ENCODE results near the gene ZNF492.
"Not testable (repeated sequence)": the region's sequence is repeated elsewhere in the genome, so short reads cannot be mapped to it uniquely, and the experiment has no call there.

The ZNF492 gene

DNA sequence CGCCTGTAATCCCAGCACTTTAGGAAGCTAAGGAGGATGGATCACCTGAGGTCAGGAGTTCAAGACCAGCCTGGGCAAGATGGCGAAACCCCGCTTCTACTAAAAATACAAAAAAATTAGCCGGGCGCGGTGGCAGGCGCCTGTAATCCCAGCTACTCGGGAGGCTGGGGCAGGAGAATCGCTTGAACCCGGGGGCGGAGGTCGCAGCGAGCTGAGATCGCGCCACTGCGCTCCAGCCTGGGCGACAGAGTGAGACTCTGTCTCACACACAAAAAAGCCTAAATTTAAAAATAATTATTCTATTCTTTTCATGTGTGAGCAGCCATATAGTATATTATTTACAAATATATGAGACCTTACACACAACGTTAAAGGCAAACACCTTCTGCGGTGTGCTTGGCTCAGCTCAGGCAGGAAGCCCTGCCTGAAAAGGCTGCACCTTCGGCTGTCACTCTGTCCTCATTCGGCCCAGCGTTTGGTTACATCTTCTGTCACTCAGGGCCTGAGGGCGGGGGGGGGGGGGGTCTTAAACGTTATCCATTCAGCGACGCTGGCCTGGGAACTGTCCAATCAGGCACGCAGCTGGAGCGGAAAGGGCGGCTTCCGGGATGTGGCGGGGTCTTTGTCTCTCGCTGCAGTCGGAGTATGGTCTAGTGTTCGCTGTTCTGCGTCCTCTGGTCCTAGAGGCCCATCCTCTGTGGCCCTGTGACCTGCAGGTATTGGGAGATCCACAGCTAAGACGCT, at the start of gene ZNF492:
TSS of gene ZNF492 (plus strand) at position 619 of the 744 bp plus-strand sequence. CDS start 19,076 bp downstream, outside the sequence.
- not testable (repeated sequence) for DNase-seq

DNA sequence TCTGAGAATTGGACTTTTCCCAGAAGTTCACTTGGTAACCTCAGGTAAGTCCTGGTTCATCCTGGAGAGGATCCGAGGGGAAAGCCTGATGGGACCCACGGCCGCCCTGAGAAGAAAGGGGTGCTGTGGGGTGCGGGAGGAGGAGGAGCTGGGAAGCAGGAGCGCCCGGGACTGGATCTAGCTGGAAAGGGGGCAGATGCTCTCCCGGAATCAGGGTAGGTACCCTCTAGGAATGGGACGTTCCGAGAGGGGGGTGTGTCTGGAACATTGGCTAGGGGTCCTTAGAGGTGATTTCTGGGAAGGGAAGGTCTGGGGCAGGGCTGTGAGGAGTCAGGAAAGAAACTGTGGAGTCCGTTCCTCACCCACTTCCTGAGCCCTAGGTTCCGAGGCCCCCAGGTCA, 38.7 kb upstream of the ZNF492 start:
- DNase-seq, result no peak

- DNase-seq, result no peak
These were observed 38.2 kb upstream of the ZNF492 start for GRCh38 chr19:22595918-22596341.

DNA sequence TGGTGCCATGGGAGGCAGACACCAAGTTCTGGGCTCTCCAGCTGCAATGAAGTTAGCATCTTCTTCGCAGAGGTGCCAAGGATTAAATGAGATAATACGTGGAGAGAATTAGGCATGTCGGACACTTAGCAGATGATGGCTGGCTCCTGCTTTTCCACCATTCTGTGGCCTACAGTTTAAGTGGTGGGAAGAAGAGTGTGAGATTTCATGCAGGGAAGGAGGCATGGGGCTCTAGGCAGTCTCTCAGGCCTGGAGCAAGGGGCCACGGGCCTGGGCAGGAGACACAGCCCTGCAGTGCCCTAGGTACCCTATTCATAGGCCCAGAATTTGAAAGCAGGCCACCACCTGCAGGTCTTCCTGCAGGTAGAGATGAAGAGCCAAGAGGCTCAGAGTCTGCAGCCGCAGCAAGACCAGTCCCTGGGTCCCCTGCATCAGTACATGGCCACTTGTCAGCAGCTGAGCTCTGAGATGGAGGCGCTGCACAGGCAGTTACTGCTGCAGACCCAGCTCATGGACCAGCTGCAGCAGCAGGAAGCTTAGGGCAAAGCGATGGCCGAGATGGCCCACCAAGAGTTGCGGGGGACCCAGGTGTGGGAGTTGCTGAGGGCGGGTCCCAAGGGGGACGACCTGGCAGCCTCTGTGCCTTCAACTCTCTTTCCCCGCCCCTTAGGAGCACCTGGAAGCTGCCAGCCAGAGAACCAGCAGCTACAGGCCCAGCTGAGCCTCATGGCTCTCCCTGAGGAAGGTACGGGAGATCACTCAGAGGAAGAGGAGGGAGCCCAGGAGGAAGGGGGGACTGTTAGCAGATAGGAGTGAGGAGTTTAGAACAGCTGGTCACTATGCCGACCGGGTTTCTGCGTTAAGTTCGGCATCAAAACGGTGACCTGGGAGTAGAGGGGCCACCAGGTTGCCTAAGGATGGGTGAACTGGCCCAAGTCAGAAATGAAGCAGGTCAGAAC, 33.2 kb upstream of the ZNF492 start:
- no peak for DNase-seq

DNA sequence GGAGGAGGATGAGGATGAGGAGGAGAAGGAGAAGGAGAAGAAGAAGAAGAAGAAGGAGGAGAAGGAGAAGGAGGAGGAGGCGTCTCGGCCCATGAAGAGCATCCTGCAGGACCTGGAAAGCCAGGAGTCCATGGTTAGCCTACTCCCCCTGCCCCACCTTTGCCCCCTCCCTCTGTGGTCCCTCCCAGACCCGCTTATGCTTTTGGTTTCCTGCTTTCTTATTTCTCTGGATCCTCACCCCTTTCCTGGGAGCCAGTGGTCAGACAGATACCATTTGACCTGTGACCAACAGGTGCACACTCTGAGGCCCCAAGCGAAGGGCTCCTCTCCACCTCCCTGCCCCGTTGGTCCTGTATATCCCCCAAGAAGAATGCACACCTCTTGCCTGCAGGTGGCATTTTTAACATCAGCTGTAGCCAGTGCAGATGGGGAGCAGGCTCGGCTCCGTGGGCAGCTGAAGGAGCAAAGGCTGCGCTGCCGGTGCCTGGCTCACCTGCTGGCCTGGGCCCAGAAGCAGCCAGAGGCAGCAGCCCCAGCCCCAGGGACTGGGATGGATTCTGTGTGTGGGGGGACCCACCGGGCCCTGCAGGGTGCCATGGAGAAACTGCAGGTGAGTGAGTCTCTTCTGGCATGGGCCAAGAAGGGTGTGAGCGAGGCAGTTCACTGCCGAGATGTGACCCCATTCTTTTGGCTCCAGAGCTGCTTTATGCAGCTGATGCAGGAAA, 32.1 kb upstream of the ZNF492 start:
- no peak for DNase-seq

GRCh38 chr19:22602631-22603272, 31.4 kb upstream of the ZNF492 start:
- DNase-seq, result no peak

GRCh38 chr19:22603518-22604440, 30.3 kb upstream of the ZNF492 start:
- DNase-seq, result no peak

- DNase-seq, result no peak
These were observed 29.4 kb upstream of the ZNF492 start for GRCh38 chr19:22604571-22605274.

DNA sequence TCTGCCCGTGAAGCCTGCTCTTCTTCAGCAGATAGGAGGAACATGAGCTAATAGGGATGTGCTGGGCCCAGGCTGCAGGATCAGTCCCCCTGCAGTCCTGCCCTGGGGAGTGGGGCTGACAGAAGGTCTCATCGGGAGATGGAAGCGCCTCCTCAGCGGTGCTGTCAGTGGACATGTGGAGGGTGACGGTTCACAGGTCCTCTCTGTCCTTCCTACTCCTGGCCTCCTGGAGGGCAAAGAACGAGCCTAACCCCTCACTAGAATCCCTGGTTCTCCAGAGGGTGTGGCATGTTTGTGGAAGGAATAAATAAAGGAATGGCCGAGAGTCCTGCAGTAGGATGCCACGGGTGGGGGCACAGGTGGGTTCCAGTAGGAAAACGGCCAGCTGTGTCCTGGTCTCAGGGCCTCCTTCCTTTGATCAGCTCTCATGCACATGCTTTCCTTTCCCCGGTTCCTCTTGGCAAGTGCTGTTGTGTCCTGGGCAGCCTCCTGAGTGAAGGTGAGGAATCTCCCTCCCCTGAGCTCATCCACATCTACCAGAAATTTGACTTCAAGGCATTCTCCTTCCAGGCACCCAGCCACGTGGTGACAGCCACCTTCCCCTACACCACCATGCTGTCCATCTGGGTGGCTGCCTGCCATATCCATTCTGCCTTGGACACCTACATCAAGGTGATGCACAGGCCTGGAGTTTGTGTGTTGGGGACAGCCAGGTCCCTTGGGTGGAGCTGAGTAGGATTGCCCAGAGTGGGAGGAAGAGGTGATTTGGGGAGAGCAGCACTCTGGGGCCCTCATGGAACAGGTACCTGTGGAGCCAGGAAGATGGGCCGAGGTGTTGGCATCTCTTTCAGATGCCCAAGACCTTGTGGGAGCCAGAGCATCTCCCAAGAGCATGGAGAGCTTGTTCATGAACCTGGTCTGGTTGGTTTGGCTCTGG, 28.6 kb upstream of the ZNF492 start:
- no peak for DNase-seq

GRCh38 chr19:22606212-22606553, 27.9 kb upstream of the ZNF492 start:
- DNase-seq, result no peak

GRCh38 chr19:22606954-22607652, 27.0 kb upstream of the ZNF492 start:
- DNase-seq, result no peak

GRCh38 chr19:22607653-22608430, 26.3 kb upstream of the ZNF492 start:
- DNase-seq, result no peak

- no peak for DNase-seq
These were observed 25.7 kb upstream of the ZNF492 start for GRCh38 chr19:22608441-22608840.

GRCh38 chr19:22609630-22610029, 24.5 kb upstream of the ZNF492 start:
- DNase-seq, result no peak

- no peak for DNase-seq
These were observed 24.0 kb upstream of the ZNF492 start for GRCh38 chr19:22610121-22610520.

- no peak for DNase-seq
These were observed 21.8 kb upstream of the ZNF492 start for GRCh38 chr19:22612316-22612715.

DNA sequence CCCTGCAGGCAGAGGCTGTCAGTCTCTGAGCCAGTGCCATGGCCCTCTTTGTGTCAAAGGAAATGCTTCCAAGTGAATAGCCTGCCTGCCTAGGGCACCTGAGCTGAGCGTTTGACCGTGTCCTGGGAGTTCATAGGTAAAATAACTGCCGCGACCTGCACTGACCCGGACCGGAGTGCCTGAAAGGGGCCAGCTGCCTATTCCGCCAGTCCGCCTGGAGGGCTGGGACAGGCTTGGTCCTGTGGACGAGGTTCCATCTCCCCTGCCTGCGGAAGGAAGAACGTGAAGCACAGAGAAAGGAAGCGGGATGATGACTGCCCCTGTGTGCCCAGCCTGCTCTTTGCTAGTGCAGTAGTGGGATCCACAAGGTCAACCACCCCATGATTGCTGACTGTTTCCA, 17.5 kb upstream of the ZNF492 start:
- no peak for DNase-seq

DNA sequence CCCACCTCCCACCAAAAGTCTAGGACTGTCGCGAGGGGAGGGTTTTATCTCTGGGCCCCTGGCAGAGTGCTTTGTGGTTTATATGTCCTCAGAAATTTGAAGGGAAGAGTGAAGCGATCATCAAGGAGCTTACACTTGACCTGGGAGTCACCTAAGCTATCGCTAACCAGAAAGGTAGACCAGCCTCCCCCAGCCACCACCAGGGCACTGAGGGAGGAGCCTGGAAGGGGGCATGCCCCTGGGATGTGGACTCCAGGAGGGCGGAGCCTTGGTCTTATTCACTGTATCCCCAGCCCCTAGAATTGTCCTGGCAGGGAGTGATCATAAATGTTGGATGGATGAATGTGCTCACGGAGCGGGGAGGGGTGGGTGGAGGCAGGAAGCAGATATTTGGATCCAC, 16.9 kb upstream of the ZNF492 start:
- DNase-seq, result not testable (repeated sequence)
